Stimulated activated CD4-positive, alpha-beta T cell treated with anti-CD3 and anti-CD28 coated beads, Interleukin-12 subunit alpha, Interleukin-12 subunit beta, amount 100 ng/mL, for 24 hours (primary cell): Measurements from ENCODE around the gene PFKP.
"Not testable (repeated sequence)": the region's sequence is repeated elsewhere in the genome, so short reads cannot be mapped to it uniquely, and the experiment has no call there.

ENCODE experiments used
- DNase-seq, 2 experiments: peaks; one replicate each; pipeline ENCODE4 v3.0.0-alpha.2; 2020; ENCODE audit warnings: low read depth in 2 of 2

Gene PFKP

GRCh38 chr10:3046981-3047547, 20.3 kb upstream of the PFKP start:
- no peak for DNase-seq

- DNase-seq: no peak
These were observed 19.8 kb upstream of the PFKP start for GRCh38 chr10:3047596-3047995.

DNA sequence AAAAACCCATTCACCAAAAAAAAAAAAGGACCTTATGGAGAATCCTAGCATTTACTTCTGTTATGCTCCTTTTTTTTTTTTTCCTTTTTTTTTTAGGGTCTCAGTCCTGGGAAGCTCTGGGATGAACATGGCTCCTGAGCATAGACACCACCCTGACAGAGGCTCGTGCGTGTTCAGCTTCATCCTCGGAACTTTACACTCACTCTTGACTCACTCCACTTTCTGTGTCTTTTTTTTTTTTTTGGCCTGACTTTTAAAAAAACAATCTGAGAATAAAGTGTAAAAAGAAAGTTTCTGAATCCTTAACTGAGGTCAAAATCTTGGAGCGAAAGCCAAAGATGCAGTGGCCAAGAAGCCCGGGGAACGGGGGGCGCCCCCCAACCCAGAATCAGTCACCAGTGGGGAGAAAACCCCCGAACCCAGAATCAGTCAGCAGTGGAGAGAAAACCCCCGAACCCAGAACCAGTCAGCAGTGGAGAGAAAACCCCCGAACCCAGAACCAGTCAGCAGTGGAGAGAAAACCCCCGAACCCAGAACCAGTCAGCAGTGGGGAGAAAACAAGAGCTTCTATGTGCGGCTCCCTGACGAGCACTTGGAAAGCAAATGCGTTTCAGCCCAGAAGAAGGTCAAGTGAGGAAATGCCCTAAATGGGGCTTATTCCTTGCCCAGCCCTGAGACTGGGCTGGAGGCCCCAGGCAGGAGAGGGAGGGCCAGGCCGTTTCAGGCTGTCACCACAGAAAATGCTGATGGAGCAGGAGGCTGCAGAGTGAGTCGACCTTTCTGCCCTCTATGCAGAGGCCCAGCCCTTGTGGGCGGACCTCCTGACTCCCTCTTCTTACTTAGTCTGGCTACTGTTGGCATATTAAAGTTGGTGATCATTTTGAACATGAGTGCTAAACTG, 19.0 kb upstream of the PFKP start:
- no peak for DNase-seq

DNA sequence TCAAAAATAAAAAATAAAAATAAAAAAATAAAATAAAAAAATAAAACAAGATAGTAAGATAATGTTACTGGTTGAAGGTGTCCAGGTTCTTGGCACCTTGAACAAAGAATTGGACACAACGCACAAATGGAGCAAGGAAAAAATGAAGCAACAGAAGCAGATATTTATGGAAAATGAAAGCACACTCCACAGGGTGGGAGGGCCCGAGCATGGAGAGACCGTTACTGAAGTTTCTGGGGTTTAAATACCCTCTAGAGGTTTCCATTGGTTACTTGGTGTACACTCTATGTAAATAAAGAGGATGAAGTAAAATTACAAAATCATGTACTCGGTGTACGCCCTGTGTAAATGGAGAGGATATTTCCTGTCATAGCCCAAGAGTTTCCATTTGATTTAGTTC, 15.7 kb upstream of the PFKP start:
- DNase-seq: no peak

DNA sequence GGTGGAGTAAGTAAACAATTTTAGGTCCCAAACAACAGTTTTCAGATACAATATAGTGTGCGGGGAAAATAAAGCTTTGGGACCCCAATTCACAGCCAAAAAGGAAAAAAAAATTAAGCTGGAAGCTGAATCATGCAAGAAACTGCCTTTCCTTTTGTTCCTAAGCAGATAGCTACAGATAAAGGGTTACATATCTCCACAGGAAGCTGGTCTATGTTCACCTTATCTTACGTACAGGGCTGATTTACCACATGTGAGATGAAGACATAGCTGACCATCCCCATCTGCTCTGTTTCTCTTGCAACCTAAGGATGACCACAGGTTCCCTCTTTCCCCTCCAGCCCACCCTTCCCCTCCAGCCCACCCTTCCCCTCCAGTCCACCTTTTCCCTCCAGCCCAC, 14.2 kb upstream of the PFKP start:
- no peak for DNase-seq

GRCh38 chr10:3054183-3054850, 13.0 kb upstream of the PFKP start:
- DNase-seq: no peak

- DNase-seq: no peak
These were observed 12.5 kb upstream of the PFKP start for GRCh38 chr10:3054851-3055199.

GRCh38 chr10:3056280-3057037, 10.9 kb upstream of the PFKP start:
- no peak for DNase-seq

GRCh38 chr10:3057946-3058345, 9.4 kb upstream of the PFKP start:
- no peak for DNase-seq

- DNase-seq: no peak
These were observed 7.4 kb upstream of the PFKP start for GRCh38 chr10:3059974-3060373.

DNA sequence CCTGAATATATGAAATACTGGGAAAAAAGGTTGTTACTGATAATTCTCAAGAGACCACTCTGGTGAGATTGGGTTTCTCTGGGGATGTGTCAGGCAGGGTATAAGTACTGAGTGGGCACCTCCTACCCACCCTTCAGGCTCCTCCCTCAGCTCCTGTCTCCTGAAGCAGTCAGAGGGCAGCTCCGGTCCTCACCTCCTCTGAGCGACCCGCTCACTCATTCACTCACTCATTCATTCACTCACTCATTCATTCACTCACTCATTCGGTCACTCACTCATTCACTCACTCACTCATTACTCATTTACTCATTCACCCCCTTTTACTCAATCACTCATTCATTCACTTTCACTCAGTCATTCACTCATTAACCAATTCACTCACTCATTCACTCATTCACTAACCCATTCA, 6.9 kb upstream of the PFKP start:
- DNase-seq: no peak

GRCh38 chr10:3061323-3061898, 5.9 kb upstream of the PFKP start:
- DNase-seq: not testable (repeated sequence)

DNA sequence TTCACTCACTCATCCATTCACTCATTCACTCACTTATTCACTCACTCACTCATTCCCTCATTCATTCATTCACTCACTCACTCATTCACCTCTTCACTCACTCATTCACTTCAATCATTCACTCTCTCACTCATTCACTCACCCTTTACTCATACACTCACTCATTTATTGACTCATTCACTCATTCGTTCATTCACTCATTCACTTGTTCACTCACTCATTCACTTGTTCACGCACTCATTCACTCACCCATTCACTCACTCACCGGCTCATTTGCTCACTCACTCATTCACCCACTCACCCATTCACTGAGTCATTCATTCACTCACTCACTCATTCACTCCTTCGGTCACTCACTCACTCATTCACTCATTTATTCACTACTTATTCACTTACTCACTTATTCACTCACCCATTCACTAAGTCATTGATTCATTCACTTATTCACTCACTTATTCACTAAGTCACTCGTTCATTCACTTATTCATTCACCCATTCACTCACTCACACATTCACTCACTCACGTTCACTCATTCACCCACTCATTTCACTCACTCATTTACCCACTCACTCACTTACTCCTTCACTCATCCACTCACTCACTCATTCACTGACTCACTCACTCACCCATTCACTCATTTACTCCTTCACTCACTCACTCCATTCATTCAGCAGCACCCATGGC, 4.7 kb upstream of the PFKP start:
- no peak for DNase-seq

DNA sequence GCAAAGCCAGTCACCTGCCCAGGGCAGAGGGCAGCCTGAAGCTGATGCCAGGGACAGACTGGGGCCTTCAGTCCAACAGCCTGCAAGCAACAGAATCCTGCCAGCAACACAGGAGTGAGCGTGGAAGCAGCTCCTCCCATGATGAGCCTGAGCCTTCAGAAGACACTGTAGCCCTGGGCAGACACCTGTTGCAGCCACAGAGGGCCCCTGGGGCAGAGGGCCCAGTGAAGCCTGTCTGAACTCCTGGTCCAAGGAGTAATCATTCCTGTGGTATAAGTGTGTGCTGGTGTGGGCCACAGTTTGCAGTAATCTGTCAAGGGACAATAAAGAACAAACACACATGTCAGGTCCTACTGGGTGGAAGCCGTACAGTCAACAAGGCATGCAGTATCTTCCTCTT, 2.9 kb upstream of the PFKP start:
- no peak for DNase-seq

DNA sequence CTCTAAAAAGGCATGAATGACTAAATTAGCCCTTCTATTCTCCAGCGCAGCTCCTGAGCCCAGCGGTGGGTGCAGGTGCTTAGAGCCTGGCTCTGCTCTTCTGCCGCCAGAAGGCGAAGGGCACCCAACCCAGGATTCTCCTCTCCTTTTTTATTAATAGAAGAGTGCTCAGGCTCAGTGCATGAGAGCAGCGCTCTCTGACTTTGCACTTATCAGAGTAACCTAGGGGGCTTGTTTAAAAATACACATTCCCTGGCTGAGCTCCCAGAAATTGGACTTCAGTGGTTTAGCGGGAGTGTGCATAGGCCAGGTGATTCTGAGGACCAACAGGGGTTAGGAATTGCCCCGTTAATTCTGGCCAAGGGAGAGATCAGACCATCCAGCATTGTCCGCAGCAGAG, 1.7 kb upstream of the PFKP start:
- DNase-seq: no peak

GRCh38 chr10:3066317-3067117, 831 bp upstream of the PFKP start:
- no peak for DNase-seq

GRCh38 chr10:3067859-3068179, 471 bp downstream of the PFKP start:
- no peak for DNase-seq

DNA sequence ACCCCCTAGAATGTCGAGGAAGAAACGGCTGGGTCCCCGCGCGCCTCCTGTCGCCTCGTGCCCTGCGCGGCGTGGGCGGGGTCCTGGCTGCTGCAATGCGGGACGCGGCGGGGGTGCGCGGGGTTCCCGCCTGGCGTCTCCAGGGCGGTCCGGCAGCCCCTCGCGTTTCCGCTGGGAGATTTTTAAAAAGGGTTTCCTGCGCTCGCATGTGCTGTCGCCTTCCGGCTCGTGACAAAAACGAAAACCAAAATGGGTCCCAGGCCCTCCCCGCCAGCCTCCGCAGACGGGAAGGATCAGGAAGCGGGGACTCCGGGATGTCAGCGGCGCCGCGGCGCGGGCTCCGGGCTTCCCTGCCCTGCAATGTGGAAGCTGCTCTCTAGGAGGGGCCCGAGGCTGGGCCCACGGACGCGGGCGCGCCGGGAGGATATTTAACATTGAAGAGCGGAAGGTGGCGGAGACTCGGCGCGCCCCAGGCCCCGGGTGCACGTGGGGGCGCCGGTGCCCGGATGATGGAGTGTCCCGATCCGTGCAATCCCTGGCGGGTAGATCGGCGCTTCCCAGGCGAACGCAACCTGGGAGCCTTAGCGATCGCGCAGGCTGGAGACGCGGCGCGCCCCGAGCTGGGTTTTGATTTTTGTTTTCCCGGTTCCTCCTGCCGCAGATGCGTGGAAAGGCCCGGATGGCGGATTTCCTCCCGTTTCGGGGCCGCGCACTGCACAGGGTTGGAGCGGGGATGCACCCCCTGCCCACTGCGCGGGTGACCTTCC, 1.0 kb downstream of the PFKP start:
- peak; percentile 41 to 66 for DNase-seq

DNA sequence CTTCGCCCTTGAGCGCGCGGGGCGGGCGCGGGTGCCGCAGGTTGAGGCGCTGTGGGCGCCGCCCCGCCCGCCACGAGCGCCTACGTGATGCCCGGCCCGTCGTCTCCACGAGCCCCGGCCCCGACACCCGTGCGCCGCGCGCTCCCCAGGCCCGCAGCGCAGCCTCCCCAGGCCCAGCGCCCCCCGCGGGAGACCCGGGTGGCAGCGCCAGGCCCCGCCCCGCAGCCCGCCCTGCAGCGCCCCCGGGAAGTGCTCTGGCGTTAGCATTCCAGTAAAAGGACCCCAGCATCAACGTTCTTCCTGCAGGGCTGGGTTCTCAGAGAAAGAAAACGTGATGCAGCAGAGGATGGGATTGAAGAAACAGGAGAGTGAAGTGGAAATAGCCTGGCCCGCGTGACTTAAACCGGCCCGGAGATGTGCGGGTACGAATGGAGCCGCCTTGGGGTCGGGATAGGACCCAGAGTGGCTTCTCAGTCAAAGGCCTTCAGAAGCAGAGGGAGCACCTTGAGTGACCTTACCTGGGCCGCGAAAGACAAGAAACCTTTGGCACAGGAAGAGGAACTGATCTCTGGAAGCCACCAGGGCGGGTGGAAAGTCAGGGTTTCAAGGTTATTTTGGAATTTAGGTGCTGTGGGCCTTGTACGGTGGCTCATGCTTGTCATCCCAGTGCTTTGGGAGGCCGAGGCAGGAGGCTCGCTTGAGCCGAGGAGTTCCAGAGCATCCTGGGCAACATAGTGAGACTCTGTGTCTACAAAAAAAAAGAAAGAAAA, 1.8 kb downstream of the PFKP start:
- peak in 1 of 2 experiments; percentile 15 for DNase-seq
